Renal cortex interstitium (tissue), 11 donors: ENCODE measurements around the gene ERH. TPM values are rescaled to one million over a fixed set of nuclear protein-coding genes. Genes with fewer than 3 reads are reported as not detected.
A peak's percentile ranks its signal among the peaks of the same experiment; 100 is the strongest.
"Not testable (repeated sequence)": the region's sequence is repeated elsewhere in the genome, so short reads cannot be mapped to it uniquely, and the experiment has no call there.

Experiments used
- DNase-seq, 11 donors: peaks; one replicate each; pipeline ENCODE4 v3.0.0-alpha.2; 2013; ENCODE audit warnings: low read depth in 9 of 11, low spot score in 4 of 11; ENCODE audit errors: extremely low read depth in 1 of 11
- polyA plus RNA-seq, 3 donors: library from polyadenylated mRNA; unstranded; fragments of 120-200 nt; gene quantifications; one replicate each; pipeline ENCODE4 v1.2.1, GENCODE V29; 2013; ENCODE audit not compliant: insufficient read length in 3 of 3

ERH gene
- polyA plus RNA-seq, 3 donors, result 302 to 420 (median 366) TPM

GRCh38 chr14:69408331-69408960, 10.3 kb upstream of the ERH start:
- peak in 1 of 11 donors; percentile 16 for DNase-seq

DNA sequence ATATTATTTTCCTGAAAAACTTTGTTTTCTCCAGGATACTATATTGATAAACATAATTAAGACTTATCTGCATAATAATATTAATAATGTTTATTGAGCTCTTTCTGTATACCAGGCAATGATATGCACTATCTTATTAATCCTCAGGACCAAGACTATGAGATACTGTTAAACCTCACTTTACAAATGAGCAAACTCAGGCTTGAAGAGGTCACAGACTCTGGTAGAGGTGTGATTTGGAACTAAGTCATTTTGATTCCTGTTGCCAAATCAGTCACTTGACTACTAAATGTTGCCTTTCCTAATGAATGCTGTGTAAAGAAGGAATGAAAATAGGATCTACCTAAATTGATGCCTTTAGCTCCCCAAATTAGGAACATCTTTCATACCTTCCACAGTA, 7.7 kb upstream of the ERH start:
- DNase-seq, result no peak

DNA sequence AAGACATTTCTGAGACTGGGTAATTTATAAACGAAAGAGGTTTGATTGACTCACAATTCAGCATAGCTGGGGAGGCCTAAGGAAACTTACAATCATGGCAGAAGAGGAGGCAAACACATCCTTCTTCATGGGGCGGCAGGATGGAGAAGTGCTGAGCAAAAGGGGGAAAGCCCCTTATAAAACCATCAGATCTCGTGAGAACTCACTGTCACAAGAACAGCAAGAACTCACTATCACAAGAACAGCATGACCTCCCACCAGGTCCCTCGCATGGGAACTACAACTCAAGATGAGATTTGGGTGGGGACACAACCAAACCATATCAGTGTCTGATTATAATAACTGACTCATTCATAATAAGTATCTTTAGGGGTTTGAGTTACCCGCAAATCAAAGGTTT, 6.8 kb upstream of the ERH start:
- no peak for DNase-seq

GRCh38 chr14:69404478-69404877, 6.4 kb upstream of the ERH start:
- no peak for DNase-seq

- no peak for DNase-seq
Measured at GRCh38 chr14:69401841-69402240, 3.7 kb upstream of the ERH start.

DNA sequence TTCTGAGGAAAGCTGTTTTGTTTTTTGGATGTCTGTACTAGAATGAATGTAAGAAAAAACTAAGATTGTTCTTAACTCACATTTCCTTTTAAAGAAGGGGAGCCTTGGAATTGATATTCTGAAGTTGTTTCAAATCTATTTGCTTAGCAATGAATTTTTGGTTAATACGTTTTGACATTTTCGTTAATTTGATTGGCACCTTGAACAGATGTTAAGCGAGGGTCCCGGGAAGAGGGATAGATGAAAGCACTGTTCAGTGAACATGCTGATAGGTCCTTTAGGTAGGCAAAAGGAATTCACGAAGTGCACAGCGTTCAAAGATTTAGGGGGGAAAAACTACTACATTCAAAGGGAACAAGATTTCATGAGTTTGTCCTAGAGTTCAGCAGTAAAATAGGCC, 2.1 kb upstream of the ERH start:
- no peak for DNase-seq

GRCh38 chr14:69399750-69400149, 1.7 kb upstream of the ERH start:
- DNase-seq, result no peak

DNA sequence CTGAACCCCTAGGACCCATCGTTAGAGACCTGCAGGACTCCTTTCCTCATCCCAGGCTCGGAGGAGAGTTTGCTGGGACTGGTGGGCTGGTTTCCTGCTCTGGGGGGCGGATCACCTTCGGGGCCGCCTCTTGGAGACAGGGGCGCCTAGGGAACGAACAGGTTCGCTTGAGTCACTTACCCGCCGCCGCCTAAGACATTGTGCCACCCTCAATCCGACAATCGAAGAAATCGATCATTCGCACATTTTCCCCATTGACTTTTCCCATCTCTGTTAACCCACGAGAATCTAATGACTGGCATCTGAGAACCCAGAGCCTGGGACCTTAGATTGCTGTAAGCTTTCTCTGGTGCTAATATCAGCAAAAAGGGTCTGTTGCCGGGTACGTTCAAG, 715 bp upstream of the ERH start:
- no peak for DNase-seq

DNA sequence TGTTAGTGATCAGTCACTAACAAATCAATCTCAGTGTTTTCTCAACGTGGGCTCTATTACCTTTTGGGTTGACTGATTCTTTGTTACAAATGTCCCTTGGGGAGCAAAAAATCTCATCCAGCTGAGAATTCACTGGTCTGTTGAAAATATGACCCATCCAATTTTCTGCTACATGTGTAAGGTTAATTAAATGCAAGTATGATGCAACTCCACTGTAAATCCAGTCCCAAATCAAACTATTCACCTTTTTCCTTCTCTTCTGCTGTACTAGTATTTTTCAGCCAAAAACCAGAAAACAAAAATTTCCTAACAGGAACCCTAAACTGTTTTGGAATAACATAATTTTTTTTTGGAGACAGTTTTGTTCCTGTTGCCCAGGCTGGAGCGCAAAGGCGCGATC, 2.2 kb downstream of the ERH start:
- no peak for DNase-seq

- DNase-seq, result no peak
Measured at GRCh38 chr14:69392481-69392880, 5.6 kb downstream of the ERH start.

DNA sequence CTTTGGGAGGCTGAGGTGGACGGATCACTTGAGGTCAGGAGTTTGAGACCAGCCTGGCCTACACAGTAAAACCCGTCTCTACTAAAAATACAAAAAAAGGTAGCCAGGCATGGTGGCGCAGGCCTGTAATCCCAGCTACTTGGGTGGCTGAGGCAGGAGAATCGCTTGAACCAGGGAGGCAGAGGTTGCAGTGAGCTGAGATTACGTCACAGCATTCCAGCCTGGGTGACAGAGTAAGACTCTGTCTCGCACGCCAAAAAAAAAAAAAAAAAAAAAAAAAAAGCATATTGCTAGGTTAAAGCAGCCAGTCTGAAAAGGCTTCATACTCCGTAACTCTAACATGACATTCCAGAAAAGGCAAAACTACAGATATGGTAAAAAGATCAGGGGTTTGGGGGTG, 6.7 kb downstream of the ERH start:
- DNase-seq, result not testable (repeated sequence)

DNA sequence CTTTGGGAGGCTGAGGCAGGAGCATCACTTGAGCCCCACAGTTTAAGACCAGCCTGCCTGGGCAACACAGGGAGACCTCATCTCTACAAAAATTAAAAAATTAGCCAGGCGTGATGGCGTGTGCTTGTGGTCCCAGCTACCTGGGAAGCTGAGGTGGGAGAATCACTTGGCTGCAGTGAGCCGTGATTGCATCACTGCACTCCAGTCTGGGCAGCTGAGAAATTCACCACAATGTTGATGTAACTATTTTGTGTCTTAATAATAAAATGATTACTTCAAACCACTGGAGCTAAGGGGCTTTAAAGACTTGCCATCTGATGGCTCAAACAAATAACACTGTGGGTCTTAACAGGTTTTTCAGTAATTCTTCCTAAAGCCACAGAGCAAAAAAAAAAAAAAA, 10.8 kb downstream of the ERH start:
- DNase-seq, result no peak

DNA sequence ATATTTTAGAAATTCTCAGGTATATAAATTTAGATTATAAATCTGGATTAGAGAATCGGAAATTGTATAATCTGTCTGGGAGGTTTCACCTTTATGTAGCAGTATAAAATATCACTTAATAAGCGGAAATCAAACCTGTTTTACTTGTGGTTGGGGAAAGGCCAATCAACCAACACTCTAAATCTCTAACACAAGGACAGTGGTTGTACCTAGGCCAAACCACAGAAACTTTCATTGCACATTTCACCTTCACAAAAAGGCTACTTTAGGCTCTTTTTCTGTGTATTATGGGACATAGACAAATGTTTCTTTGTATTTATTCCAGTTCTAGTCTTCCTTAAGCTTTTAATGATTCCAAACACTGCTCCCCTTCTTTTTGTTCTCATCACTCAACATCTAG, 19.8 kb downstream of the ERH start:
- no peak for DNase-seq

GRCh38 chr14:69376439-69376838, 21.7 kb downstream of the ERH start:
- DNase-seq, result no peak

GRCh38 chr14:69375722-69376121, 22.4 kb downstream of the ERH start:
- no peak for DNase-seq

DNA sequence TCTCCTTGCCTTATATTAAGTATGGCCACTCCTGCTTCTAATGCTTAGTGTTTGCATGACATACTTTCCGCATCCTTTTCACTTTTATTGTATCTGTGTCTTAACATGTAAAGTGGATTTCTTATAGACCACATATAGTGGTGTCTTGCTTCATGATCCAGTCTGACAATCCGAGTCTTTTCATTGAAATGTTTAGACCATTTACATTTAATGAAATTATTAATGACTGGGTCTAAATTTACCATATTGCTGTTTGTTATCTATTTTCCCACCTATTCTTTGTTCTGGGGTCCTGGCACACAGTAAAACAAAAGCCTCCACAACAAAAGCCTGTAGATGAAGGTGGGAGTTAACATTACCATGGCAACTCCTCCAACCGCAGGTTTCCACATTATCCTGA, 22.9 kb downstream of the ERH start:
- DNase-seq, result no peak

- DNase-seq, result no peak
Measured at GRCh38 chr14:69374235-69374634, 23.9 kb downstream of the ERH start.

DNA sequence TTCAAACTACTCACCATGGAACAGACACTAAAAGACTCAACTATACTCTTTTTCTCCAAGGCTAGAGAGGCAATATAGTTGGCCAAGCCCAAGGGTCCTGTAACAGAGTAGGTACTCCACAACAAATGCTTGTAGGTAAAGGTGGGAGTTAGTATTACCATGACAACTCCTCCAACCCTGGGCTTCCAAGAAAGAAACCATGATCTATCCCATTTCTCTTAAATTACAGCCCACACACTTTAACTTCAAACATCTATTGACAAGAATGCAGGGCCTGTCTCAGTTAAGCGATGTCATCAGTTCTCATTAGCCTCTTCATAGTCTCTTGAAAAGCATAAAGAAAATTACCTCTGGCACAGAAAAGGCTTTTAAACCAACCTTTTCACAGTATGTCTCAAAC, 25.0 kb downstream of the ERH start:
- DNase-seq, result no peak

- no peak for DNase-seq
Measured at GRCh38 chr14:69372146-69372545, 26.0 kb downstream of the ERH start.

DNA sequence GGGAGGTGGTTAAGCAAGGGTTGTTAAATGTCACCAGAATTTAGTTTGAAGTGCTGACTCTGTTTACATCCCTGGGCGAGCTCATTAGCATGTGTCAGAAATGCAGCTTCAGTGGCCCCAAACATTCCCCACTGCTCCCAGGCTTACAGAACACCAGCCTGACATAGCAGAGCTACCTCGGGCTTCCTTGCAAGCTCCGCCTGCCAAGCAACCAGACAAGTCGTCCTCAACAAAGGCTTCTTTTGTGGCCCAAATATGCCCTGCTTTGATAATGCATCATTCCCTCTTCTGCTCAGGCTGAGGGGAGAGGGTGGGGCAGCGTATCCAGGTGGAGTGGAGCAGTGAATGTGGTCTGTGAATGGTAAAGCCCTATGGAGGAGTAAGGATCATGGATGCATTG, 28.0 kb downstream of the ERH start:
- DNase-seq, result no peak

DNA sequence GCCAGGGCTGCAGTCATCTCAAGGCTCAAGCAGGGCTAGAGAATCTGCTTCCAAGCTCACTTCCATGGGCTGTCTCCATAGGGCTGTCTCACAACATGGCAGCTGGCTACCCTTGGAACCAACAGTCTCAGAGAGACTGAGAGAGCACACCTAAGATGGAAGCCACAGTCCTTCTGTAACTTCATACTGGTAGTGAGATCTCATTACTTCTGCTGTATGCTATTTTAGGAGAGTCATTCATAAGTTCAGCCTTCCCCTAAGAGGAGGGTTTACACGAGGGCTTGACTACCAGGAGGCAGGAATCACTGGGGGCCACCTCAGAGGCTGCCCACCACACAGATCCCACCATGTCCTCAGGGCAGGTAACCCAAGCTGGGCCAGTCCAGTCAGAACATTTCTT, 29.7 kb downstream of the ERH start:
- DNase-seq, result no peak

DNA sequence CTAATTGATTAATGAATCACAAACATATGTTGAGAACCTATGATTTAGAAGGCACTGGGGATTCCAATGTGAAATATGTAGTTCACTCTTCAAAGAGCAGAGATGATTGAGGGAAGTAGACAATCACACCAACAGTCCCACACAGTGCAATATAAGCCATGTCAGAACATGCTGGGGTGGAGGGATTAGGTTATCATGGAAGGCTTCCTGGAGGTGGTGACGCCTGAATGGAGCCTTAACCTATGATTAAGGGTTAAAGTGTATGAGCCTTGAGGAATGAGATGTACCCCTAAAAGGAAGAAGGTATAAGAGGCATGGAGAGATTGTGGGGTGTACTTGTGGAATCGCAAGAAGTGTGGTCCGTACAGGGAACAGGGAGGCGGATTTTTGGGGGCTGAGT, 31.3 kb downstream of the ERH start:
- no peak for DNase-seq
